Middle frontal gyrus (tissue), 1 donor: ENCODE data around the gene DEXI.
"Not testable (repeated sequence)": the region's sequence is repeated elsewhere in the genome, so short reads cannot be mapped to it uniquely, and the experiment has no call there.

Experiments
- DNase-seq: peaks from one replicate; pipeline ENCODE4 v3.0.0-alpha.2; 2015; ENCODE audit warnings: low spot score; ENCODE audit errors: extremely low spot score

Gene DEXI

GRCh38 chr16:10969615-10970014 lies 27.3 kb upstream of the DEXI start:
- DNase-seq, result no peak

GRCh38 chr16:10968498-10968897 lies 26.2 kb upstream of the DEXI start:
- DNase-seq, result no peak

- DNase-seq, result no peak
Measured at GRCh38 chr16:10967986-10968385, 25.7 kb upstream of the DEXI start.

GRCh38 chr16:10966559-10966958 lies 24.3 kb upstream of the DEXI start:
- not testable (repeated sequence) for DNase-seq

GRCh38 chr16:10966129-10966528 lies 23.9 kb upstream of the DEXI start:
- no peak for DNase-seq

- no peak for DNase-seq
Measured at GRCh38 chr16:10965440-10966061, 23.3 kb upstream of the DEXI start.

- DNase-seq, result no peak
Measured at GRCh38 chr16:10964891-10965326, 22.6 kb upstream of the DEXI start.

GRCh38 chr16:10964039-10964890 lies 22.0 kb upstream of the DEXI start:
- DNase-seq, result peak; percentile 78

- no peak for DNase-seq
Measured at GRCh38 chr16:10961231-10961630, 19.0 kb upstream of the DEXI start.

GRCh38 chr16:10959161-10959560 lies 16.9 kb upstream of the DEXI start:
- no peak for DNase-seq

- no peak for DNase-seq
Measured at GRCh38 chr16:10957771-10958482, 15.7 kb upstream of the DEXI start.

- DNase-seq, result no peak
Measured at GRCh38 chr16:10954903-10955302, 12.6 kb upstream of the DEXI start.

- DNase-seq, result no peak
Measured at GRCh38 chr16:10951026-10951425, 8.8 kb upstream of the DEXI start.

- no peak for DNase-seq
Measured at GRCh38 chr16:10950393-10950792, 8.1 kb upstream of the DEXI start.

GRCh38 chr16:10949424-10949970 lies 7.2 kb upstream of the DEXI start:
- no peak for DNase-seq

- DNase-seq, result no peak
Measured at GRCh38 chr16:10947211-10947787, 5.0 kb upstream of the DEXI start.

- DNase-seq, result no peak
Measured at GRCh38 chr16:10946308-10946707, 4.0 kb upstream of the DEXI start.

- DNase-seq, result no peak
Measured at GRCh38 chr16:10945065-10945787, 3.0 kb upstream of the DEXI start.

- DNase-seq, result peak; percentile 93
Measured at GRCh38 chr16:10944249-10945064, 2.2 kb upstream of the DEXI start, which contains the start of gene CLEC16A. CLEC16A (plus strand) TSS chr16:10944564; CDS start chr16:10944718, 154 bp downstream.

GRCh38 chr16:10943064-10943353 lies 741 bp upstream of the DEXI start:
- no peak for DNase-seq
